ENCODE data around the gene RPS13. TPM values are rescaled to one million over a fixed set of nuclear protein-coding genes. Genes with fewer than 3 reads are reported as not detected.
A peak's percentile ranks its signal among the peaks of the same experiment; 100 is the strongest.

Gene RPS13
- total and polyA plus RNA-seq, 9 of the 15 experiments (the other 6 are each of a cell fraction or from before 2014, with no cell fraction given) = 1,267 to 3,714 (median 1,762) TPM

GRCh38 chr11:17077520-17078401, at the start of gene RPS13 (continued):
- TF ChIP-seq E2F3 (CRISPR knock-in tag; IDR thresholded peaks at IDR 0.05) = peak; percentile 90
- no peak for TF ChIP-seq RUNX1 (IDR thresholded peaks at IDR 0.05; ENCODE audit: low read depth)
- TF ChIP-seq, protein P1, sequence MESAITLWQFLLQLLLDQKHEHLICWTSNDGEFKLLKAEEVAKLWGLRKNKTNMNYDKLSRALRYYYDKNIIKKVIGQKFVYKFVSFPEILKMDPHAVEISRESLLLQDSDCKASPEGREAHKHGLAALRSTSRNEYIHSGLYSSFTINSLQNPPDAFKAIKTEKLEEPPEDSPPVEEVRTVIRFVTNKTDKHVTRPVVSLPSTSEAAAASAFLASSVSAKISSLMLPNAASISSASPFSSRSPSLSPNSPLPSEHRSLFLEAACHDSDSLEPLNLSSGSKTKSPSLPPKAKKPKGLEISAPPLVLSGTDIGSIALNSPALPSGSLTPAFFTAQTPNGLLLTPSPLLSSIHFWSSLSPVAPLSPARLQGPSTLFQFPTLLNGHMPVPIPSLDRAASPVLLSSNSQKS (CRISPR knock-in tag; IDR thresholded peaks at IDR 0.05) = no peak
- TF ChIP-seq EP300 (IDR thresholded peaks at IDR 0.05; ENCODE audit: low read length) = peak; percentile 62
- no peak for TF ChIP-seq PPARD (CRISPR knock-in tag; IDR thresholded peaks at IDR 0.05)
- peak; percentile 32; the same call in 1 of the 2 replicates for TF ChIP-seq DPF2 (IDR thresholded peaks at IDR 0.05)
- TF ChIP-seq, protein P2, sequence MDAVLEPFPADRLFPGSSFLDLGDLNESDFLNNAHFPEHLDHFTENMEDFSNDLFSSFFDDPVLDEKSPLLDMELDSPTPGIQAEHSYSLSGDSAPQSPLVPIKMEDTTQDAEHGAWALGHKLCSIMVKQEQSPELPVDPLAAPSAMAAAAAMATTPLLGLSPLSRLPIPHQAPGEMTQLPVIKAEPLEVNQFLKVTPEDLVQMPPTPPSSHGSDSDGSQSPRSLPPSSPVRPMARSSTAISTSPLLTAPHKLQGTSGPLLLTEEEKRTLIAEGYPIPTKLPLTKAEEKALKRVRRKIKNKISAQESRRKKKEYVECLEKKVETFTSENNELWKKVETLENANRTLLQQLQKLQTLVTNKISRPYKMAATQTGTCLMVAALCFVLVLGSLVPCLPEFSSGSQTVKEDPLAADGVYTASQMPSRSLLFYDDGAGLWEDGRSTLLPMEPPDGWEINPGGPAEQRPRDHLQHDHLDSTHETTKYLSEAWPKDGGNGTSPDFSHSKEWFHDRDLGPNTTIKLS (IDR thresholded peaks at IDR 0.05; ENCODE audit: borderline replicate concordance, low read depth) = peak; percentile 85; the same call in 1 of the 2 replicates
- TF ChIP-seq, protein P3, sequence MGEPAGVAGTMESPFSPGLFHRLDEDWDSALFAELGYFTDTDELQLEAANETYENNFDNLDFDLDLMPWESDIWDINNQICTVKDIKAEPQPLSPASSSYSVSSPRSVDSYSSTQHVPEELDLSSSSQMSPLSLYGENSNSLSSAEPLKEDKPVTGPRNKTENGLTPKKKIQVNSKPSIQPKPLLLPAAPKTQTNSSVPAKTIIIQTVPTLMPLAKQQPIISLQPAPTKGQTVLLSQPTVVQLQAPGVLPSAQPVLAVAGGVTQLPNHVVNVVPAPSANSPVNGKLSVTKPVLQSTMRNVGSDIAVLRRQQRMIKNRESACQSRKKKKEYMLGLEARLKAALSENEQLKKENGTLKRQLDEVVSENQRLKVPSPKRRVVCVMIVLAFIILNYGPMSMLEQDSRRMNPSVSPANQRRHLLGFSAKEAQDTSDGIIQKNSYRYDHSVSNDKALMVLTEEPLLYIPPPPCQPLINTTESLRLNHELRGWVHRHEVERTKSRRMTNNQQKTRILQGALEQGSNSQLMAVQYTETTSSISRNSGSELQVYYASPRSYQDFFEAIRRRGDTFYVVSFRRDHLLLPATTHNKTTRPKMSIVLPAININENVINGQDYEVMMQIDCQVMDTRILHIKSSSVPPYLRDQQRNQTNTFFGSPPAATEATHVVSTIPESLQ (CRISPR knock-in tag; IDR thresholded peaks at IDR 0.05) = peak; percentile 92
- TF ChIP-seq SP2 (IDR thresholded peaks at IDR 0.05; ENCODE audit: extremely low read depth, low read depth, low read length, poor library complexity, severe bottlenecking) = no peak
- TF ChIP-seq XRCC5 (IDR thresholded peaks at IDR 0.05; ENCODE audit: low read depth, low read length) = peak; percentile 19; the same call in 1 of the 2 replicates
- TF ChIP-seq RHOXF2B (CRISPR knock-in tag; conservative IDR thresholded peaks at IDR 0.05) = no peak
- TF ChIP-seq ARHGAP35 (IDR thresholded peaks at IDR 0.05; ENCODE audit: partially characterized antibody) = no peak
- TF ChIP-seq ZNF263 (CRISPR knock-in tag; IDR thresholded peaks at IDR 0.05; ENCODE audit: borderline replicate concordance) = no peak
- peak; percentile 87 for TF ChIP-seq MBD2 (IDR thresholded peaks at IDR 0.05; ENCODE audit: borderline replicate concordance, low read depth)
- peak; percentile 14 for TF ChIP-seq CHD1 (IDR thresholded peaks at IDR 0.05; ENCODE audit: low read length)
- TF ChIP-seq CC2D1A (IDR thresholded peaks at IDR 0.05) = no peak
- no peak for TF ChIP-seq FUS (optimal IDR thresholded peaks at IDR 0.05; ENCODE audit: low read depth, low read length)
- TF ChIP-seq ZEB2 (IDR thresholded peaks at IDR 0.05) = no peak
- peak; percentile 88 for TF ChIP-seq LCOR (CRISPR knock-in tag; IDR thresholded peaks at IDR 0.05)
- no peak for TF ChIP-seq ZC3H11A (IDR thresholded peaks at IDR 0.05; ENCODE audit: low read depth, low read length)
- TF ChIP-seq SIX5 (IDR thresholded peaks at IDR 0.05; ENCODE audit: borderline replicate concordance in 1 of 2, insufficient read depth in 1 of 2, low read depth in 1 of 2, low read length in 2 of 2) = peak; percentile 86 to 92
- no peak for TF ChIP-seq NCOA2 (IDR thresholded peaks at IDR 0.05; ENCODE audit: partially characterized antibody in 2 of 2)
